ENCODE measurements around the gene LSM5.

DNA sequence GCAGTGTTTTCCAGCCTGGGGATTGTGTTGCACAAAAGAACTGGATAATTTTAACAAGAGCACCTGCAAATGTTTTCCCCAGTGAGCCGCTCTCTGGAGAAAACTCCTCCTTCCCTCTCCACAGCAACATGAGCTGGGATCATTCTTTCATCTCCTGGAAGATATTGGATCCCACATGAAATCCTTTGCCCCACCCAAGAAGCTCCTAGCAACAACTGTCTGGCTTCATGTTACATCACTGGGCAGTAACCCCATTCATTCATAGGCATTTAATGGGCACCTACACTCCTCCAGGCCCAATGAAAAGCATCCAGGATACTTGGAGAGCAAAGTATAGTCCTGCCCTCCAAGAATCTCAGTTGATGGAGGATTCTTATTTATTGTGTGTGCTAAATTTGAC lies 27.2 kb downstream of the LSM5 start:
- TF ChIP-seq EZH2 (IDR thresholded peaks at IDR 0.05; ENCODE audit: borderline replicate concordance, low read length): no peak
- TF ChIP-seq, protein P1, sequence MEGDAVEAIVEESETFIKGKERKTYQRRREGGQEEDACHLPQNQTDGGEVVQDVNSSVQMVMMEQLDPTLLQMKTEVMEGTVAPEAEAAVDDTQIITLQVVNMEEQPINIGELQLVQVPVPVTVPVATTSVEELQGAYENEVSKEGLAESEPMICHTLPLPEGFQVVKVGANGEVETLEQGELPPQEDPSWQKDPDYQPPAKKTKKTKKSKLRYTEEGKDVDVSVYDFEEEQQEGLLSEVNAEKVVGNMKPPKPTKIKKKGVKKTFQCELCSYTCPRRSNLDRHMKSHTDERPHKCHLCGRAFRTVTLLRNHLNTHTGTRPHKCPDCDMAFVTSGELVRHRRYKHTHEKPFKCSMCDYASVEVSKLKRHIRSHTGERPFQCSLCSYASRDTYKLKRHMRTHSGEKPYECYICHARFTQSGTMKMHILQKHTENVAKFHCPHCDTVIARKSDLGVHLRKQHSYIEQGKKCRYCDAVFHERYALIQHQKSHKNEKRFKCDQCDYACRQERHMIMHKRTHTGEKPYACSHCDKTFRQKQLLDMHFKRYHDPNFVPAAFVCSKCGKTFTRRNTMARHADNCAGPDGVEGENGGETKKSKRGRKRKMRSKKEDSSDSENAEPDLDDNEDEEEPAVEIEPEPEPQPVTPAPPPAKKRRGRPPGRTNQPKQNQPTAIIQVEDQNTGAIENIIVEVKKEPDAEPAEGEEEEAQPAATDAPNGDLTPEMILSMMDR (IDR thresholded peaks at IDR 0.05; ENCODE audit: low read length): no peak

Data from OCI-LY1 (cell line).